ENCODE measurements around the gene LRRC10. TPM values are rescaled to one million over a fixed set of nuclear protein-coding genes. Genes with fewer than 3 reads are reported as not detected.

The LRRC10 gene
- total RNA-seq, 4 donors from 2014 or later: not detected

GRCh38 chr12:69570000-69570516 is 40.6 kb downstream of the LRRC10 start:
- TF ChIP-seq CTCF (IDR thresholded peaks at IDR 0.05; ENCODE audit: low read depth): no peak

GRCh38 chr12:69569236-69569635 is 41.5 kb downstream of the LRRC10 start:
- no peak for TF ChIP-seq CTCF (IDR thresholded peaks at IDR 0.05; ENCODE audit: low read depth)

GRCh38 chr12:69566603-69567002 is 44.1 kb downstream of the LRRC10 start:
- no peak for TF ChIP-seq CTCF (IDR thresholded peaks at IDR 0.05; ENCODE audit: low read depth)

GRCh38 chr12:69563166-69563762 is 47.4 kb downstream of the LRRC10 start:
- TF ChIP-seq CTCF (IDR thresholded peaks at IDR 0.05; ENCODE audit: low read depth): no peak

Small RNA genes within 50 kb of the gene (small RNA-seq; reads per million reads assigned to genes)
- 5.7 reads per million, percentile 80 among the genes with 10 or more reads in this experiment for gene MIR3913-1

Other genes with a start within 250 kb of the LRRC10 start
- 10 to 100 TPM; 46.6 to 64.7 (median 55.6) TPM for gene FRS2, start 140.5 kb downstream of the LRRC10 start, total RNA-seq
- 100 to 1,000 TPM in 2 of 4 donors, 10 to 100 TPM in 2; 54.3 to 148 (median 92.6) TPM for gene CCT2, start 25.4 kb downstream of the LRRC10 start, total RNA-seq
- gene BEST3, start 88.4 kb upstream of the LRRC10 start, total RNA-seq: not detected
- 10 to 100 TPM in 2 of 4 donors, 1 to 10 TPM in 2; 7.5 to 24.6 (median 12.0) TPM for gene RAB3IP, start 128.0 kb upstream of the LRRC10 start, total RNA-seq
- 1 to 10 TPM in 1 of 4 donors, under 1 TPM in 2, not detected in 1; 0.17 to 1.8 (median 0.44) TPM for gene MYRFL, start 214.3 kb upstream of the LRRC10 start, total RNA-seq